Activated CD4-positive, alpha-beta memory T cell treated with anti-CD3 and anti-CD28 coated beads, Interleukin-2, amount 10 ng/mL, durations not matched to agents 7 days and 5 days (primary cell): ENCODE results near the gene EIF3L. TPM values are rescaled to one million over a fixed set of nuclear protein-coding genes. Genes with fewer than 3 reads are reported as not detected.

ENCODE experiments used
- CTCF ChIA-PET: fragments of 350-600 bp; sonication (Branson Sonifier 250); formaldehyde crosslinking; loops from one replicate; lab custom pipeline; 2021; ENCODE audit warnings: antibody characterized with exemption, inconsistent platforms; lab: Charles Lee
- POLR2A ChIA-PET: fragments of 350-600 bp; sonication (Branson Sonifier 250); formaldehyde crosslinking; loops from one replicate; lab custom pipeline; 2021; ENCODE audit warnings: antibody characterized with exemption; lab: Charles Lee
- DNase-seq: peaks from one replicate; pipeline ENCODE4 v3.0.0-alpha.2; 2020
- H3K27ac Mint-ChIP-seq: one replicate; pipeline ENCODE4 v1.8.0; 2021; ENCODE audit warnings: mild to moderate bottlenecking, mixed read lengths
- H3K27me3 Mint-ChIP-seq: one replicate; pipeline ENCODE4 v1.8.0; 2021; ENCODE audit warnings: mixed read lengths
- H3K36me3 Mint-ChIP-seq: one replicate; pipeline ENCODE4 v1.8.0; 2021; ENCODE audit warnings: low read depth, mixed read lengths
- H3K4me1 Mint-ChIP-seq: one replicate; pipeline ENCODE4 v1.8.0; 2021; ENCODE audit warnings: mixed read lengths
- H3K4me3 Mint-ChIP-seq: one replicate; pipeline ENCODE4 v1.8.0; 2021; ENCODE audit warnings: mild to moderate bottlenecking, mixed read lengths
- H3K9me3 Mint-ChIP-seq: one replicate; pipeline ENCODE4 v1.8.0; 2021; ENCODE audit warnings: mixed read lengths
- total RNA-seq, 2 experiments: library from RNA; stranded (reverse); gene quantifications; one replicate each; pipeline ENCODE4 v1.2.3, GENCODE V29; 2021

The EIF3L gene
- total RNA-seq, 2 experiments from 2014 or later, result 331 to 348 TPM

DNA sequence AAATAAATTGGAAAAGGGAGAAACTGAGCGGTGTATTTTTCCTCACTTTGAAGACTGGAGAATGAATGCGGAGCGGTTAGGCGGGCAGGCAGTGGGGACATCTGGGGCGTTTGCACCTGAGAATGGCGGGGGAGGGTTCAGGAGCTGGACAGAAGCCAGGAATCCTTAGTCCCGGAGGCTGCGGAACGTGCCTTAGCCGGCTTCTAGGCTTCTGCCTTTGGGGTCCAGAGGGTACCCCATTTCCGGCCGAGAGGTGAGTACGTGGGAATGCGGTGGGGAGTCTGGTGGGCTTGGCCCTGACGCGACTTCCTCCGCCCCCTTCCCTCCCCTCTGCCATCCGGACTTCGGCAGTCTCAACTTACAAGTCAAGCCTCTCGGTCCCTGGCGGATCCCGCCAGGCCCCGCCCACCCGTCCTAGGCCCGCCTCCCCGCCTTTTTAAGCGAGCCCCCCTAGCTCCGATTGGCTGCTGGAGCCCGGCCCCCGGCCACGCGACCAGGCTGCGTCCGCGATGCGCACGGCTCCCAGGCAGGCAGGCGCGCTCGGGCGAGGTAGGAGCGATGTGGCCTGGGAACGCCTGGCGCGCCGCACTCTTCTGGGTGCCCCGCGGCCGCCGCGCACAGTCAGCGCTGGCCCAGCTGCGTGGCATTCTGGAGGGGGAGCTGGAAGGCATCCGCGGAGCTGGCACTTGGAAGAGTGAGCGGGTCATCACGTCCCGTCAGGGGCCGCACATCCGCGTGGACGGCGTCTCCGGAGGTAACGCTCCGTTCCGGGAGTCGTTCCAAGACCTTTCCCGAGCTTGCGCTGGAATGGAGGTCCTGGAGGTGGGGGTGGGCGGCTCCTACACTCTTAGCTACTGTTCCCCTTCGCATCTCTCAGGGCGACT is 41.6 kb upstream of the EIF3L start, which contains the start of gene GCAT:
Gene GCAT, plus strand, starts transcription at position 525 of the 884 bp plus-strand sequence. Its CDS starts 34 bp downstream, at position 559.
- DNase-seq, result peak; percentile 95
- peaks cover 44% of the 10 kb centered on the region for H3K4me1 Mint-ChIP-seq
- H3K4me3 Mint-ChIP-seq, result peak within 1 kb of the TSS; percentile 78
- H3K36me3 Mint-ChIP-seq, result peaks cover 4% of the 10 kb centered on the region
- CTCF ChIA-PET, result interaction anchor here (0.7 to 4.3 kb wide), 7 partner anchors 11 to 201 kb away, joined by 3 to 49 read pairs (median 5); partner anchors contain the start of gene NOL12
- no peak within 1 kb of the TSS for H3K27ac Mint-ChIP-seq
- POLR2A ChIA-PET, result interaction anchor here (0.7 to 2.6 kb wide), 12 partner anchors 9 to 199 kb away, joined by 3 to 11 read pairs (median 4); partner anchors contain the start of genes ANKRD54, GALR3 and GGA1
- no peaks in the 10 kb centered on the region for H3K9me3 Mint-ChIP-seq
- peaks cover 40% of the 10 kb centered on the region for H3K27me3 Mint-ChIP-seq

GRCh38 chr22:37808294-37808657 is 40.9 kb upstream of the EIF3L start:
- no peak overlapping the region for H3K27ac Mint-ChIP-seq
- no peak for DNase-seq
- H3K36me3 Mint-ChIP-seq, result peaks cover 4% of the 10 kb centered on the region
- peak overlapping the region; percentile 78 for H3K4me3 Mint-ChIP-seq
- POLR2A ChIA-PET, result interaction anchor here (0.7 to 2.6 kb wide), 9 partner anchors 8 to 181 kb away, joined by 3 to 11 read pairs (median 4); partner anchors contain the start of genes ANKRD54 and GALR3
- H3K4me1 Mint-ChIP-seq, result peaks cover 37% of the 10 kb centered on the region
- H3K27me3 Mint-ChIP-seq, result peaks cover 34% of the 10 kb centered on the region
- no peaks in the 10 kb centered on the region for H3K9me3 Mint-ChIP-seq
- CTCF ChIA-PET, result interaction anchor here (1.0 to 4.3 kb wide), 5 partner anchors 11 to 201 kb away, joined by 3 to 49 read pairs (median 6); partner anchors contain the start of gene NOL12

GRCh38 chr22:37809672-37810333 is 39.4 kb upstream of the EIF3L start:
- Mint-ChIP-seq H3K9me3 (no peaks in the 10 kb centered on the region), H3K27ac (no peak overlapping the region), H3K36me3 (peaks cover 4% of the 10 kb centered on the region), H3K4me1 (peaks cover 30% of the 10 kb centered on the region), H3K4me3 (no peak overlapping the region), H3K27me3 (peaks cover 24% of the 10 kb centered on the region)
- POLR2A ChIA-PET, result interaction anchor here (1.1 to 2.6 kb wide), 2 partner anchors 8 to 15 kb away, joined by 3 to 11 read pairs; no protein-coding TSS in a partner anchor
- CTCF ChIA-PET, result interaction anchor here (2.0 to 4.3 kb wide), 2 partner anchors 9 to 54 kb away, joined by 7 to 49 read pairs; no protein-coding TSS in a partner anchor
- DNase-seq, result no peak

GRCh38 chr22:37811867-37812266 is 37.4 kb upstream of the EIF3L start:
- H3K27ac Mint-ChIP-seq, result no peak overlapping the region
- no peak for DNase-seq
- ChIA-PET POLR2A (no interaction called here), CTCF (no interaction called here)
- H3K9me3 Mint-ChIP-seq, result no peaks in the 10 kb centered on the region
- H3K27me3 Mint-ChIP-seq, result peaks cover 8% of the 10 kb centered on the region
- no peak overlapping the region for H3K4me3 Mint-ChIP-seq
- H3K4me1 Mint-ChIP-seq, result peaks cover 15% of the 10 kb centered on the region
- no peaks in the 10 kb centered on the region for H3K36me3 Mint-ChIP-seq

DNA sequence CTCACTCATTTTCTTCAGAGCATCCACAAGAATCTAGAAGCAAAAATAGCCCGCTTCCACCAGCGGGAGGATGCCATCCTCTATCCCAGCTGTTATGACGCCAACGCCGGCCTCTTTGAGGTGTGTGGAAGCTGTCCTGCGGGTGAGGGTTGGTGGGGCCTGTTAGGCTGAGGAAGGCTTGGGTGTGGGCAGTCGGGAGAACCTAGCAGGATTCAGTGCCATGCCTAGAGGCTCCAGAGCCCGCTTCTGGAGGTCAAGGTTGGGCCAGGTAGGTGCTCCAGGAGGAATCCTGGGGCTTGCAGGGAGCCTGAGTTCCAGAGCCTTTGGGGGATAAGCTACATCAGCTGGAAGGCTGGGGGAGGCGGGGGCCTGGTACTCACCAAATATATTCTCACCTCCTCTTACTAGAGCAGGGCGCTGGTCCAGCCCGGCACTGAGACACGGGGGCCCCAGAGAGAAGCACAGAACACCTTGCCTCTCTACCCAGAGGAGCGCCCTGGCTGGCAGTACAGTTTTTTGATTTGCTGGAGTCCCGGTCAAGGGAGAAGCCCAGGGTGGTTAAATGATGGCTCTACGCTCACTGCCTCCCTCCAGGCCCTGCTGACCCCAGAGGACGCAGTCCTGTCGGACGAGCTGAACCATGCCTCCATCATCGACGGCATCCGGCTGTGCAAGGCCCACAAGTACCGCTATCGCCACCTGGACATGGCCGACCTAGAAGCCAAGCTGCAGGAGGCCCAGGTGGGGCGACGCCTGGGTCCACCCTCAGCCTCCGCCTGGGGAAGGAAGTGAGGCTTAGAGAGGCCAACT is 36.1 kb upstream of the EIF3L start:
- ChIA-PET CTCF (no interaction called here), POLR2A (no interaction called here)
- DNase-seq, result no peak
- no peak overlapping the region for H3K27ac Mint-ChIP-seq
- H3K36me3 Mint-ChIP-seq, result peaks cover 4% of the 10 kb centered on the region
- no peak overlapping the region for H3K4me3 Mint-ChIP-seq
- peaks cover 2% of the 10 kb centered on the region for H3K27me3 Mint-ChIP-seq
- no peaks in the 10 kb centered on the region for H3K9me3 Mint-ChIP-seq
- peaks cover 12% of the 10 kb centered on the region for H3K4me1 Mint-ChIP-seq

DNA sequence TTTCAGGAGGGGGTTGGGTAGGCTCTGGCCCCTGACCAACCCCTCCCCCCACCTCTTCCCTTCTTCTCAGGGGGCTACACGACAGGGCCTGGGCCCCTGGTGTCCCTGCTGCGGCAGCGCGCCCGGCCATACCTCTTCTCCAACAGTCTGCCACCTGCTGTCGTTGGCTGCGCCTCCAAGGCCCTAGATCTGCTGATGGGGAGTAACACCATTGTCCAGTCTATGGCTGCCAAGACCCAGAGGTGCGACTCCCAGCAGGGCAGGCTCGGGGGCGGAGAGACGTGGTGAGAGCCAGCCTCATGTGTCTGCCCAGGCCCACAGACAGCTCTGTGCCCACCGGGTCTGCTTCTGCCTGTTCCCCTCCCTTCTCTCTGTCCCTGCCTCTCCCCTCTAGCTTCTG is 33.6 kb upstream of the EIF3L start:
- Mint-ChIP-seq H3K27ac (no peak overlapping the region), H3K4me3 (no peak overlapping the region), H3K9me3 (no peaks in the 10 kb centered on the region), H3K36me3 (peaks cover 4% of the 10 kb centered on the region), H3K27me3 (peaks cover 15% of the 10 kb centered on the region), H3K4me1 (peaks cover 12% of the 10 kb centered on the region)
- no peak for DNase-seq
- CTCF ChIA-PET, result interaction anchor here (6.4 kb wide), 1 partner anchor 45 kb away, joined by 141 read pairs; no protein-coding TSS in a partner anchor
- POLR2A ChIA-PET, result no interaction called here

GRCh38 chr22:37816543-37817180 is 32.6 kb upstream of the EIF3L start:
- H3K9me3 Mint-ChIP-seq, result no peaks in the 10 kb centered on the region
- POLR2A ChIA-PET, result interaction anchor here (1.2 to 1.6 kb wide), 3 partner anchors 7 to 12 kb away, joined by 3 to 5 read pairs (median 4); a partner anchor contains a TSS
- CTCF ChIA-PET, result interaction anchor here (1.0 to 6.4 kb wide), 12 partner anchors 8 to 176 kb away, joined by 3 to 141 read pairs (median 6); partner anchors contain the start of genes ANKRD54, C22orf23, EIF3L and GCAT

GRCh38 chr22:37817705-37818408 is 31.4 kb upstream of the EIF3L start:
- Mint-ChIP-seq H3K36me3 (peaks cover 4% of the 10 kb centered on the region), H3K4me3 (no peak overlapping the region)
- CTCF ChIA-PET, result interaction anchor here (0.7 to 6.4 kb wide), 19 partner anchors 8 to 478 kb away, joined by 3 to 141 read pairs (median 6); partner anchors contain the start of genes ANKRD54, C22orf23, EIF3L and GCAT

More at GRCh38 chr22:37816543-37817180, 32.6 kb upstream of the EIF3L start:
- no peak overlapping the region for H3K27ac Mint-ChIP-seq
- peaks cover 12% of the 10 kb centered on the region for H3K4me1 Mint-ChIP-seq
- DNase-seq, result no peak
- no peak overlapping the region for H3K4me3 Mint-ChIP-seq
- H3K36me3 Mint-ChIP-seq, result peaks cover 4% of the 10 kb centered on the region
- peaks cover 17% of the 10 kb centered on the region for H3K27me3 Mint-ChIP-seq

GRCh38 chr22:37818409-37819104 is 30.7 kb upstream of the EIF3L start:
- H3K4me1 Mint-ChIP-seq, result peaks cover 12% of the 10 kb centered on the region
- H3K27ac Mint-ChIP-seq, result no peak overlapping the region
- H3K4me3 Mint-ChIP-seq, result peak overlapping the region; percentile 39
- DNase-seq, result peak; percentile 76
- H3K9me3 Mint-ChIP-seq, result no peaks in the 10 kb centered on the region
- ChIA-PET POLR2A (interaction anchor here (0.8 to 2.0 kb wide), 7 partner anchors 8 to 45 kb away, joined by 3 to 11 read pairs (median 3); partner anchors contain the start of genes ANKRD54, EIF3L and GCAT), CTCF (interaction anchor here (0.6 to 6.4 kb wide), 19 partner anchors 10 to 214 kb away, joined by 3 to 141 read pairs (median 5); partner anchors contain the start of genes ANKRD54, C22orf23, GCAT and POLR2F)
- peaks cover 4% of the 10 kb centered on the region for H3K36me3 Mint-ChIP-seq
- peaks cover 26% of the 10 kb centered on the region for H3K27me3 Mint-ChIP-seq

More at GRCh38 chr22:37817705-37818408, 31.4 kb upstream of the EIF3L start:
- Mint-ChIP-seq H3K27ac (no peak overlapping the region), H3K9me3 (no peaks in the 10 kb centered on the region), H3K27me3 (peaks cover 25% of the 10 kb centered on the region), H3K4me1 (peaks cover 12% of the 10 kb centered on the region)
- peak; percentile 84 for DNase-seq
- POLR2A ChIA-PET, result interaction anchor here (0.8 to 2.0 kb wide), 6 partner anchors 8 to 45 kb away, joined by 3 to 11 read pairs (median 3); partner anchors contain the start of genes EIF3L and GCAT

DNA sequence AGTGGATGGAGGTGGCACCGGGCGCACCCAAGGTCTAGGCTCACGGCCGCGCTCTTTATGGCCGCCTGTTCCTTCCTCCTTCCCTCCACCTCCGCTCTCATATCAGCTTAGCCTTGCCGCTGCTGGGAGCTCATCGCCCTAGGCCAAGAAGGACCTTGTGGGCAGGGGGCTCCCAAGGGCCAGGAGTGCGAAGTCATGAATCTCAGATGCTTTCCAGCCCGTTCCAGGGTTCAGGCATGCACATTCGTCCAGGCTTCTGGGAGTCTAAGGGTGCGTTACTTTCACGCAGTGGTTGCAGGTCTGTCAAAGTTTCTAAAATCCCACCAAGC is 30.1 kb upstream of the EIF3L start:
- peaks cover 12% of the 10 kb centered on the region for H3K4me1 Mint-ChIP-seq
- ChIA-PET CTCF (interaction anchor here (0.6 to 6.4 kb wide), 14 partner anchors 10 to 156 kb away, joined by 3 to 141 read pairs (median 6); partner anchors contain the start of genes ANKRD54, C22orf23, GCAT and POLR2F), POLR2A (interaction anchor here (0.8 to 2.0 kb wide), 4 partner anchors 8 to 25 kb away, joined by 3 to 11 read pairs (median 4); partner anchors contain the start of genes ANKRD54 and GCAT)
- H3K27ac Mint-ChIP-seq, result no peak overlapping the region
- DNase-seq, result no peak
- peak overlapping the region; percentile 6 for H3K4me3 Mint-ChIP-seq
- H3K27me3 Mint-ChIP-seq, result peaks cover 26% of the 10 kb centered on the region
- H3K9me3 Mint-ChIP-seq, result no peaks in the 10 kb centered on the region
- peaks cover 4% of the 10 kb centered on the region for H3K36me3 Mint-ChIP-seq
